GM12878 (cell line): ENCODE measurements around the gene SSBP3. TPM values are rescaled to one million over a fixed set of nuclear protein-coding genes. Genes with fewer than 3 reads are reported as not detected.

ENCODE experiments used
- CREM ChIP-seq: IDR thresholded peaks from 2 replicates; pipeline ENCODE4 v1.6.1; 2014; ENCODE audit warnings: antibody characterized with exemption, low read depth
- E2F4 ChIP-seq: IDR thresholded peaks from 2 replicates; pipeline ENCODE4 v1.6.1; 2012; ENCODE audit warnings: low read depth, low read length, improper control_type of control experiment
- EED ChIP-seq: sonication (generic); IDR thresholded peaks from 2 replicates; pipeline ENCODE4 v1.6.1; 2016; ENCODE audit warnings: antibody characterized with exemption, low read depth
- ELK1 ChIP-seq: IDR thresholded peaks from 2 replicates; pipeline ENCODE4 v1.6.1; 2012; ENCODE audit warnings: low read depth, low read length, improper control_type of control experiment
- FOS ChIP-seq: IDR thresholded peaks from 3 replicates; pipeline ENCODE4 v1.6.1; 2011; ENCODE audit warnings: borderline replicate concordance; ENCODE audit not compliant: insufficient read length; ENCODE audit errors: extremely low read depth
- IRF3 ChIP-seq: fragments of 450-650 bp; IDR thresholded peaks from 2 replicates; pipeline ENCODE4 v1.6.1; 2014; ENCODE audit warnings: mild to moderate bottlenecking
- IRF4 ChIP-seq: IDR thresholded peaks from 2 replicates; pipeline ENCODE4 v1.6.1; 2011; ENCODE audit warnings: low read depth, low read length
- MEF2B ChIP-seq: fragments of 450-650 bp; IDR thresholded peaks from 2 replicates; pipeline ENCODE4 v1.6.1; 2018; ENCODE audit warnings: mild to moderate bottlenecking, moderate library complexity; ENCODE audit not compliant: partially characterized antibody, poor library complexity, severe bottlenecking
- MYB ChIP-seq: fragments of 150-350 bp; IDR thresholded peaks from 2 replicates; pipeline ENCODE4 v1.6.1; 2014; ENCODE audit warnings: mild to moderate bottlenecking, low read depth, low read length, borderline replicate concordance
- MYC ChIP-seq: IDR thresholded peaks from 2 replicates; pipeline ENCODE4 v1.6.1; 2011; ENCODE audit warnings: mild to moderate bottlenecking, low read length, moderate library complexity, inconsistent platforms; ENCODE audit not compliant: insufficient read depth, insufficient replicate concordance, insufficient read length, severe bottlenecking
- NBN ChIP-seq: fragments of 450-650 bp; IDR thresholded peaks from 2 replicates; pipeline ENCODE4 v1.6.1; 2016
- NR2F1 ChIP-seq: fragments of 450-650 bp; conservative IDR thresholded peaks from 2 replicates; pipeline ENCODE4 v1.6.1; 2017; ENCODE audit warnings: mild to moderate bottlenecking
- RAD21 ChIP-seq: IDR thresholded peaks from 2 replicates; pipeline ENCODE4 v1.6.1; 2011; ENCODE audit warnings: mild to moderate bottlenecking, low read depth, low read length, moderate library complexity; ENCODE audit not compliant: insufficient read depth
- SIN3A ChIP-seq: IDR thresholded peaks from 2 replicates; pipeline ENCODE4 v1.6.1; 2012; ENCODE audit warnings: low read depth, low read length, improper control_type of control experiment
- USF1 ChIP-seq: IDR thresholded peaks from 2 replicates; pipeline ENCODE4 v1.6.1; 2011; ENCODE audit warnings: borderline replicate concordance, low read depth, mild to moderate bottlenecking, moderate library complexity, mixed read lengths, low read length; ENCODE audit not compliant: insufficient read depth; ENCODE audit errors: extremely low read length
- ZBTB4 ChIP-seq: fragments of 450-650 bp; formaldehyde crosslinking; IDR thresholded peaks from 2 replicates; pipeline ENCODE4 v1.4.0; 2022; ENCODE audit warnings: mild to moderate bottlenecking, moderate library complexity
- ZNF687 ChIP-seq: fragments of 450-650 bp; IDR thresholded peaks from 2 replicates; pipeline ENCODE4 v1.6.1; 2017; ENCODE audit warnings: mild to moderate bottlenecking, moderate library complexity
- polyA plus RNA-seq, 11 experiments: library from polyadenylated mRNA; depleted of rRNA in 4 of 11; unstranded in 6 of 11; stranded (reverse) in 5 of 11; fragments of >200 nt; fragmentation: Nextera tagmentation in 4 of 11; fragmentation: Illumina TruSeq in 1 of 11; extraction: Ambion mirVana in 4 of 11; extraction: Trizol in 1 of 11; gene quantifications; 1 replicate in 1 of 11; 2 replicates in 10 of 11; pipeline versions ENCODE4 v1.2.1 to v1.2.3, GENCODE V29; 2011 to 2016; ENCODE audit warnings: inconsistent platforms in 2 of 11, missing spikeins in 2 of 11, low read depth in 1 of 11
- total RNA-seq, 4 experiments: library from RNA; depleted of rRNA in 3 of 4; stranded (reverse); fragments of >200 nt in 3 of 4; fragmentation: Illumina TruSeq in 1 of 4; extraction: Trizol in 1 of 4; gene quantifications; 2 replicates each; pipeline versions ENCODE4 v1.2.1 to v1.2.3, GENCODE V29; 2013 to 2021

The SSBP3 gene
- total and polyA plus RNA-seq, 10 of the 15 experiments (the other 5 are each of a cell fraction or from before 2014, with no cell fraction given) = 4.1 to 51.7 (median 17.1) TPM

GRCh38 chr1:54356680-54357147 is 49.5 kb downstream of the SSBP3 start (continued):
- TF ChIP-seq ZNF687 (no peak), NBN (peak; percentile 58; the same call in 1 of the 2 replicates), ZBTB4 (CRISPR knock-in tag) (no peak), FOS (no peak), NR2F1 (no peak), CREM (0 out of 2 replicates have a peak, but pooled peaks have one; percentile 31), IRF4 (no peak), SIN3A (no peak), ELK1 (no peak), RAD21 (peak; percentile 35; the same call in 1 of the 2 replicates), USF1 (no peak), MEF2B (peak; percentile 71), MYC (no peak), E2F4 (no peak), MYB (no peak), IRF3 (no peak), EED (no peak)
